H1 (cell line): Measurements from ENCODE around the gene SPDEF. TPM values are rescaled to one million over a fixed set of nuclear protein-coding genes. Genes with fewer than 3 reads are reported as not detected.

Experiments used
- CTCF ChIA-PET: fragments of 300-600 bp; sonication (Branson Sonifier 250); formaldehyde crosslinking; loops from one replicate; lab custom pipeline; 2021; ENCODE audit not compliant: partially characterized antibody; lab: Charles Lee
- POLR2A ChIA-PET: fragments of 300-600 bp; sonication (Branson Sonifier 250); formaldehyde crosslinking; loops from one replicate; lab custom pipeline; 2021; ENCODE audit warnings: inconsistent platforms; ENCODE audit not compliant: partially characterized antibody; lab: Charles Lee
- DNase-seq, 2 experiments: peaks; one replicate each; pipeline versions ENCODE4 v3.0.0 to v3.0.0-alpha.2; 2010 to 2022; ENCODE audit warnings: low spot score in 2 of 2, low read depth in 1 of 2, mixed read lengths in 1 of 2
- FAIRE-seq: peaks from 2 replicates; lab custom pipeline; 2011; peaks lifted over from hg19 to GRCh38; lab: Jason Lieb, UNC
- H2AFZ ChIP-seq: 2 replicates; pipeline ENCODE4 v1.8.1; 2012; ENCODE audit warnings: low read length, inconsistent platforms
- H2AK5ac ChIP-seq: 2 replicates; pipeline ENCODE4 v1.6.1; 2013; ENCODE audit warnings: low read depth, low read length
- H2BK120ac ChIP-seq: replicated peaks from 2 replicates; pipeline ENCODE3; 2013; ENCODE audit warnings: low read depth, low read length, inconsistent platforms
- H2BK12ac ChIP-seq: 2 replicates; pipeline ENCODE4 v1.6.1; 2013; ENCODE audit warnings: low read depth, low read length
- H2BK15ac ChIP-seq: 2 replicates; pipeline ENCODE4 v1.6.1; 2013; ENCODE audit warnings: low read length
- H2BK20ac ChIP-seq: 2 replicates; pipeline ENCODE4 v1.6.1; 2013; ENCODE audit warnings: low read length
- H2BK5ac ChIP-seq: 2 replicates; pipeline ENCODE4 v1.6.1; 2013; ENCODE audit warnings: low read depth, low read length
- H3K14ac ChIP-seq: 2 replicates; pipeline ENCODE4 v1.6.1; 2013; ENCODE audit warnings: inconsistent platforms; ENCODE audit not compliant: insufficient read length
- H3K18ac ChIP-seq: 2 replicates; pipeline ENCODE4 v1.6.1; 2013; ENCODE audit warnings: low read length; ENCODE audit errors: extremely low read depth
- H3K23ac ChIP-seq: 2 replicates; pipeline ENCODE4 v1.6.1; 2013; ENCODE audit warnings: inconsistent platforms; ENCODE audit not compliant: insufficient read length
- H3K23me2 ChIP-seq: 2 replicates; pipeline ENCODE4 v1.6.1; 2013; ENCODE audit warnings: low read depth, low read length
- H3K27ac ChIP-seq: 2 replicates; pipeline ENCODE4 v1.6.1; 2011; ENCODE audit warnings: low read depth, low read length, inconsistent platforms
- H3K27me3 ChIP-seq, 4 experiments: replicated peaks in 1 of 4; 1 replicate in 1 of 4; 2 replicates in 3 of 4; pipeline versions ENCODE4 v1.6.1 to v1.8.1; 2011 to 2013; ENCODE audit warnings: low read length in 3 of 4, mild to moderate bottlenecking in 3 of 4, inconsistent platforms in 2 of 4, mixed read lengths in 2 of 4, moderate library complexity in 1 of 4; ENCODE audit not compliant: control insufficient read depth in 3 of 4, insufficient read depth in 3 of 4; ENCODE audit errors: extremely low read depth in 1 of 4
- H3K36me3 ChIP-seq, 4 experiments: 2 replicates each; pipeline versions ENCODE4 v1.6.1 to v1.8.1; 2011 to 2013; ENCODE audit warnings: mild to moderate bottlenecking in 4 of 4, low read length in 3 of 4, moderate library complexity in 2 of 4, control low read depth in 1 of 4, inconsistent platforms in 1 of 4; ENCODE audit not compliant: insufficient read depth in 4 of 4, control insufficient read depth in 2 of 4
- H3K4ac ChIP-seq: replicated peaks from 2 replicates; pipeline ENCODE3; 2013; ENCODE audit warnings: low read length, low read depth, mixed read lengths, inconsistent platforms; ENCODE audit not compliant: insufficient read length
- H3K4me1 ChIP-seq, 4 experiments: replicated peaks in 1 of 4; 1 replicate in 1 of 4; 2 replicates in 3 of 4; pipeline versions ENCODE4 v1.6.1 to v1.8.1; 2011 to 2013; ENCODE audit warnings: low read length in 3 of 4, inconsistent platforms in 2 of 4, mixed read lengths in 1 of 4; ENCODE audit not compliant: insufficient read depth in 4 of 4, control insufficient read depth in 3 of 4
- H3K4me2 ChIP-seq, 2 experiments: 2 replicates each; pipeline versions ENCODE4 v1.6.1 to v1.8.1; 2011 to 2013; ENCODE audit warnings: low read depth in 2 of 2, low read length in 2 of 2, control low read depth in 1 of 2, inconsistent platforms in 1 of 2, mild to moderate bottlenecking in 1 of 2; ENCODE audit not compliant: insufficient read depth in 1 of 2
- H3K4me3 ChIP-seq, 4 experiments: fragments of 200-600, 300-600 bp in 1 of 4; sonication (generic), shearing (Covaris generic), sonication (Bioruptor Twin) in 1 of 4; 2 replicates each; pipeline versions ENCODE4 v1.5.1 to v1.8.1; 2011 to 2016; ENCODE audit warnings: low read length in 4 of 4, low read depth in 3 of 4, control low read depth in 2 of 4, inconsistent platforms in 2 of 4, mild to moderate bottlenecking in 2 of 4, mixed read lengths in 1 of 4, moderate library complexity in 1 of 4; ENCODE audit not compliant: insufficient read depth in 2 of 4; ENCODE audit errors: extremely low read depth in 1 of 4
- H3K56ac ChIP-seq: replicated peaks from 2 replicates; pipeline ENCODE3; 2013; ENCODE audit warnings: low read depth, mild to moderate bottlenecking, mixed read lengths, low read length, inconsistent platforms; ENCODE audit not compliant: insufficient read length
- H3K79me1 ChIP-seq: 2 replicates; pipeline ENCODE4 v1.6.1; 2013; ENCODE audit warnings: low read depth, low read length, control low read depth
- H3K79me2 ChIP-seq, 2 experiments: 2 replicates each; pipeline versions ENCODE4 v1.6.1 to v1.8.1; 2012 to 2013; ENCODE audit warnings: low read length in 2 of 2, mild to moderate bottlenecking in 2 of 2, inconsistent platforms in 1 of 2; ENCODE audit not compliant: insufficient read depth in 2 of 2, control insufficient read depth in 1 of 2
- H3K9ac ChIP-seq, 4 experiments: replicated peaks in 1 of 4; 1 replicate in 1 of 4; 2 replicates in 3 of 4; pipeline versions ENCODE4 v1.6.1 to v1.8.1; 2011 to 2013; ENCODE audit warnings: low read depth in 3 of 4, low read length in 3 of 4, control low read depth in 2 of 4, mild to moderate bottlenecking in 2 of 4, moderate library complexity in 2 of 4, inconsistent platforms in 1 of 4; ENCODE audit errors: extremely low read depth in 1 of 4
- H3K9me3 ChIP-seq, 2 experiments: 2 replicates each; pipeline versions ENCODE4 v1.6.1 to v1.8.1; 2012 to 2013; ENCODE audit warnings: mild to moderate bottlenecking in 2 of 2, moderate library complexity in 2 of 2, control low read depth in 1 of 2, inconsistent platforms in 1 of 2, low read depth in 1 of 2, low read length in 1 of 2, mixed read lengths in 1 of 2; ENCODE audit not compliant: insufficient read depth in 2 of 2
- H4K20me1 ChIP-seq, 2 experiments: replicated peaks in 1 of 2; 2 replicates each; pipeline versions ENCODE3 to v1.8.1; 2011 to 2013; ENCODE audit warnings: inconsistent platforms in 2 of 2, low read length in 2 of 2, mild to moderate bottlenecking in 1 of 2; ENCODE audit not compliant: insufficient read depth in 2 of 2, control insufficient read depth in 1 of 2
- H4K5ac ChIP-seq: 2 replicates; pipeline ENCODE4 v1.6.1; 2013; ENCODE audit warnings: low read length, low read depth, mixed read lengths, inconsistent platforms; ENCODE audit not compliant: insufficient read length
- H4K8ac ChIP-seq: 2 replicates; pipeline ENCODE4 v1.8.0; 2013; ENCODE audit warnings: mild to moderate bottlenecking, moderate library complexity, low read length, inconsistent platforms; ENCODE audit not compliant: insufficient read depth; ENCODE audit errors: extremely low read depth
- H4K91ac ChIP-seq: replicated peaks from 2 replicates; pipeline ENCODE3; 2013; ENCODE audit warnings: low read length, mixed read lengths, inconsistent platforms; ENCODE audit not compliant: insufficient read length
- ATF3 ChIP-seq: IDR thresholded peaks from 2 replicates; pipeline ENCODE4 v1.6.1; 2011; ENCODE audit warnings: low read depth, mild to moderate bottlenecking, low read length; ENCODE audit not compliant: insufficient read depth
- CTCF ChIP-seq, 3 experiments: IDR thresholded peaks; 1 replicate in 2 of 3; 2 replicates in 1 of 3; pipeline versions ENCODE4 v1.5.1 to v1.6.1; 2011; ENCODE audit warnings: low read length in 3 of 3, mild to moderate bottlenecking in 3 of 3, inconsistent platforms in 2 of 3, low read depth in 1 of 3, moderate library complexity in 1 of 3; ENCODE audit not compliant: insufficient read depth in 1 of 3; ENCODE audit errors: control extremely low read depth in 1 of 3
- SIN3A ChIP-seq, 2 experiments: IDR thresholded peaks in 1 of 2; conservative IDR thresholded peaks in 1 of 2; 2 replicates each; pipeline ENCODE4 v1.6.1; 2011 to 2012; ENCODE audit warnings: low read length in 2 of 2, improper control_type of control experiment in 1 of 2, low read depth in 1 of 2, mild to moderate bottlenecking in 1 of 2
- SUZ12 ChIP-seq: fragments of 200-600 bp; sonication (generic); IDR thresholded peaks from 2 replicates; pipeline ENCODE4 v1.6.1; 2012; ENCODE audit warnings: mild to moderate bottlenecking, inconsistent platforms, low read length, moderate library complexity, mixed read lengths
- WGBS, 2 experiments: shearing (Covaris generic) in 1 of 2; methylation state at CpG; one replicate each; pipeline versions ENCODE4 v1.1.6 to v1.1.7; 2013 to 2015; ENCODE audit warnings: low lambda C conversion rate in 2 of 2, mixed read lengths in 2 of 2, inconsistent platforms in 1 of 2, low coverage in 1 of 2, missing lambda C conversion rate in 1 of 2; ENCODE audit not compliant: insufficient replicate concordance in 2 of 2, insufficient coverage in 1 of 2, insufficient read length in 1 of 2; ENCODE audit errors: extremely low coverage in 1 of 2, missing lambda C conversion rate in 1 of 2; 5-methylcytosine and 5-hydroxymethylcytosine counted together
- long read RNA-seq, 2 experiments: library from RNA in 1 of 2; library from capped mRNA in 1 of 2; stranded (forward); transcript quantifications; one replicate each; pipeline ENCODE4 v2.0.0, GENCODE V29; 2021; ENCODE audit warnings: inconsistent platforms in 1 of 2
- polyA minus RNA-seq, 3 experiments: library from RNA; depleted of rRNA, polyadenylated mRNA; stranded (reverse); fragments of >200 nt; gene quantifications; 1 replicate in 2 of 3; 2 replicates in 1 of 3; pipeline ENCODE4 v1.2.3, GENCODE V29; 2011
- polyA plus RNA-seq, 7 experiments: library from polyadenylated mRNA; depleted of rRNA in 3 of 7; stranded (reverse) in 5 of 7; unstranded in 2 of 7; fragments of >200 nt in 5 of 7; fragments of 200-250 nt in 2 of 7; gene quantifications; 1 replicate in 5 of 7; 2 replicates in 1 of 7; 4 replicates in 1 of 7; pipeline versions ENCODE4 v1.2.1 to v1.2.3, GENCODE V29; 2011 to 2013; ENCODE audit warnings: missing spikeins in 2 of 7, mixed read lengths in 2 of 7
- total RNA-seq: library from RNA; stranded (reverse); fragmentation: NEBNext Ultra II Directional; extraction: Animal tissue kit (Norgen Biotek cat#: 25700); gene quantifications from 2 replicates; pipeline ENCODE4 v1.2.1, GENCODE V29; 2021

The SPDEF gene
- total RNA-seq (0.15 TPM in 1 of 2 replicates, not detected in the other), polyA plus RNA-seq (2011; rRNA removed) (0.30 TPM in 2 replicates), polyA minus RNA-seq (2011; rRNA and poly(A)+ RNA removed) (not detected in 2 replicates)
- 0.45 TPM for polyA plus RNA-seq (2011; cell fraction: cytosol; rRNA removed)
- 0.87 TPM for polyA plus RNA-seq (2011; cell fraction: nucleus; rRNA removed)
- polyA plus RNA-seq (2012, experiment 1 of 2), result 0.15 to 0.36 TPM (median 0.19 TPM) in 3 of 4 replicates, not detected in the other
- polyA plus RNA-seq (2012, experiment 2 of 2), result not detected
- polyA plus RNA-seq (2013, experiment 1 of 2), result 0.06 TPM
- 0.06 TPM for polyA plus RNA-seq (2013, experiment 2 of 2)
- polyA minus RNA-seq (2011; cell fraction: cytosol; rRNA and poly(A)+ RNA removed), result not detected
- 0.40 TPM for polyA minus RNA-seq (2011; cell fraction: nucleus; rRNA and poly(A)+ RNA removed)
- long read RNA-seq, experiment 1, result 0 reads
- long read RNA-seq, experiment 2, result 0 reads

- Histone ChIP-seq H3K56ac (no peak within 1 kb of the TSS), H4K20me1 (peaks cover 0 to 1% of the 10 kb centered on the region in 2 experiments), H3K14ac (no peak within 1 kb of the TSS), H3K36me3 (no peaks in the 10 kb centered on the region), H3K9ac (no peak within 1 kb of the TSS), H3K4me3 (no peak within 1 kb of the TSS), H3K23ac (no peak within 1 kb of the TSS), H2BK5ac (peak within 1 kb of the TSS; percentile 35), H4K8ac (peak within 1 kb of the TSS; percentile 1; the same call in 1 of the 2 replicates), H3K4me2 (no peak within 1 kb of the TSS), H3K79me2 (no peaks in the 10 kb centered on the region), H2BK120ac (no peak within 1 kb of the TSS), H2AFZ (no peak within 1 kb of the TSS), H4K5ac (no peak within 1 kb of the TSS), H3K4ac (no peak within 1 kb of the TSS), H2BK12ac (no peak within 1 kb of the TSS; the same call in 1 of the 2 replicates), H3K27ac (no peak within 1 kb of the TSS), H2BK20ac (no peak within 1 kb of the TSS), H3K18ac (no peak within 1 kb of the TSS), H3K27me3 (no peaks in the 10 kb centered on the region), H2AK5ac (no peak within 1 kb of the TSS), H3K23me2 (no peaks in the 10 kb centered on the region), H3K79me1 (no peaks in the 10 kb centered on the region), H3K9me3 (no peaks in the 10 kb centered on the region), H3K4me1 (peaks cover 0 to 9% (median 5%) of the 10 kb centered on the region in 4 experiments; a peak in 4 of 7 replicates), H4K91ac (no peak within 1 kb of the TSS), H2BK15ac (no peak within 1 kb of the TSS)
- 89% methylated on average over 6 of the region's 6 CpGs; no CpG with 5 or more reads in 1 of the 2 experiments for WGBS, 2 experiments
- ChIA-PET CTCF (interaction anchor here (0.6 to 6.4 kb wide), 11 partner anchors 8 to 224 kb away, joined by 3 to 35 read pairs (median 5); no protein-coding TSS in a partner anchor), POLR2A (interaction anchor here (0.6 kb wide), 1 partner anchor 394 kb away, joined by 3 read pairs; no protein-coding TSS in a partner anchor)
- TF ChIP-seq SUZ12 (no peak), SIN3A (conservative IDR thresholded peaks at IDR 0.05 in 1 of 2, IDR thresholded peaks at IDR 0.05 in 1 of 2; ENCODE audit: low read depth in 1 of 2, low read length in 2 of 2) (no peak), CTCF (IDR thresholded peaks at IDR 0.05; ENCODE audit: control extremely low read depth in 1 of 3, insufficient read depth in 1 of 3, low read depth in 1 of 3, low read length in 3 of 3) (peak in 1 of 3 experiments; percentile 13; a peak in 1 of 4 replicates), ATF3 (no peak)
- FAIRE-seq (no peak), DNase-seq (no peak)
These were observed at the start of gene SPDEF for GRCh38 chr6:34556031-34556471. Gene SPDEF (minus strand): TSS chr6:34556329. CDS start chr6:34544455, 11,874 bp downstream.
